ENCODE measurements around the gene ELFN1. TPM values are rescaled to one million over a fixed set of nuclear protein-coding genes. Genes with fewer than 3 reads are reported as not detected.

ELFN1 gene
- total RNA-seq, 2 donors from 2014 or later = 0.12 to 0.40 TPM

DNA sequence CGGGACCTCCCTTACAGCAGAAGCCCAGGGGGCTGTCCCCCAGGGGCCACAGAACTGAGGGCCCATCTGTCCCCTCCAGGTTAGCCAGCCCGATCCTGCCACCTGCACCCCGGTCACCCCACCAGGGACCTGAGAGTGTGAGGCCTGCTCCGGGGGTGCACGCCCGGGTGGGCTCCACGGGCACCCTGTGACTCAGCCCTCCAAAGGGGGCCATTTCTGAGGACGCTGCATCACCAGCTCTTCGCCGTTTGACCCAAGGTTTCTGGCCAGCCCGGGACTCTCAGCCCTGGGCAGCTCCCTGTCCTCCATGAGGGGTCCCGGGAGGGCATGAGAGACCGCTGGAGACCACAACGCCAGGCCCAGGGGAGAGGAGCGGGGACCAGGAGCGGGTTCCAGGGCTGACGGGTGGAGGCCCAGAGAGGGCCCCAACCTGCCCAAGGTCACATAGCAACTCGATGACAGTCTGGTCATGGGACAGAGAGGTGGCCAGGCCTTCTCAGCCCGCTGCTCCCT, 79.3 kb downstream of the ELFN1 start:
- Histone ChIP-seq H3K27ac (no peak overlapping the region), H3K4me1 (no peaks in the 10 kb centered on the region), H3K4me3 (no peak overlapping the region), H3K36me3 (no peaks in the 10 kb centered on the region), H3K27me3 (peaks cover 13% of the 10 kb centered on the region), H3K9me3 (no peaks in the 10 kb centered on the region), H3K9ac (ENCODE audit: low read depth in 2 of 2, low read length in 2 of 2) (no peak overlapping the region)
- TF ChIP-seq, protein P1, sequence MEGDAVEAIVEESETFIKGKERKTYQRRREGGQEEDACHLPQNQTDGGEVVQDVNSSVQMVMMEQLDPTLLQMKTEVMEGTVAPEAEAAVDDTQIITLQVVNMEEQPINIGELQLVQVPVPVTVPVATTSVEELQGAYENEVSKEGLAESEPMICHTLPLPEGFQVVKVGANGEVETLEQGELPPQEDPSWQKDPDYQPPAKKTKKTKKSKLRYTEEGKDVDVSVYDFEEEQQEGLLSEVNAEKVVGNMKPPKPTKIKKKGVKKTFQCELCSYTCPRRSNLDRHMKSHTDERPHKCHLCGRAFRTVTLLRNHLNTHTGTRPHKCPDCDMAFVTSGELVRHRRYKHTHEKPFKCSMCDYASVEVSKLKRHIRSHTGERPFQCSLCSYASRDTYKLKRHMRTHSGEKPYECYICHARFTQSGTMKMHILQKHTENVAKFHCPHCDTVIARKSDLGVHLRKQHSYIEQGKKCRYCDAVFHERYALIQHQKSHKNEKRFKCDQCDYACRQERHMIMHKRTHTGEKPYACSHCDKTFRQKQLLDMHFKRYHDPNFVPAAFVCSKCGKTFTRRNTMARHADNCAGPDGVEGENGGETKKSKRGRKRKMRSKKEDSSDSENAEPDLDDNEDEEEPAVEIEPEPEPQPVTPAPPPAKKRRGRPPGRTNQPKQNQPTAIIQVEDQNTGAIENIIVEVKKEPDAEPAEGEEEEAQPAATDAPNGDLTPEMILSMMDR (IDR thresholded peaks at IDR 0.05) = no peak
- intact Hi-C loops (cut with DNase I) = no loop called here
- no peak for DNase-seq

DNA sequence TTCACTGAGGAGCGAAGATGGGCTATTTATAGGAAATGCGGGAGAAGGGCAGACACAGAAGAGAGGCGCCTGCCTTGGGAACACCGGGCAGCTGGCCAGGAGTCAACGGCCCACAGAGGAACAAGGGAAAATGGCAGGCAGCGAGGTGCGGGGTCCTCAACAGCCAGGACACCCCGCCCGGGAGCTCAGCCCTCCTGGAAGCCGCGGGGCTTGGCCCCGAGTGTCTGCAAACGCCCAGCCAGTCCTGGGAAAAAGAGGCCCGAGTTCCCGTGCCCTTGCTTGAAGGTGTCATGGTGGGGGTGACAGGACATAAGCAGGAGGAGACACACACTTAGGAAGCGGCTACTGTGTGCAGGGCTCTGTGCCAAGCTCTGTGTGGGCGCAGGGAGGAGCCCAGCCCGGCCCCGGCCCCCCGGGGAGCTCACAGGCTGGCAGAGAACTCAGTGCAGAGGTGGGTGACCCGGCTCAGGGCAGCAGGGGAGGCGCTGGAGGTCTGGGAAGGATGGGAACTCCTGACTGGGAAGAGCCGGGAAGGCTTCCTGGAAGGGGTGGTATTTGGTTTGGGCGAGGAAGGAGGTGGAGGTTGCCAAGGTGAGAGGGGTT, 79.9 kb downstream of the ELFN1 start:
- Histone ChIP-seq H3K4me3 (no peak overlapping the region), H3K4me1 (no peaks in the 10 kb centered on the region), H3K9ac (ENCODE audit: low read depth in 2 of 2, low read length in 2 of 2) (no peak overlapping the region), H3K9me3 (no peaks in the 10 kb centered on the region), H3K27ac (no peak overlapping the region), H3K27me3 (peaks cover 13% of the 10 kb centered on the region), H3K36me3 (no peaks in the 10 kb centered on the region)
- TF ChIP-seq, protein P1 (IDR thresholded peaks at IDR 0.05) = no peak
- DNase-seq = no peak
- intact Hi-C loops (cut with DNase I) = no loop called here

DNA sequence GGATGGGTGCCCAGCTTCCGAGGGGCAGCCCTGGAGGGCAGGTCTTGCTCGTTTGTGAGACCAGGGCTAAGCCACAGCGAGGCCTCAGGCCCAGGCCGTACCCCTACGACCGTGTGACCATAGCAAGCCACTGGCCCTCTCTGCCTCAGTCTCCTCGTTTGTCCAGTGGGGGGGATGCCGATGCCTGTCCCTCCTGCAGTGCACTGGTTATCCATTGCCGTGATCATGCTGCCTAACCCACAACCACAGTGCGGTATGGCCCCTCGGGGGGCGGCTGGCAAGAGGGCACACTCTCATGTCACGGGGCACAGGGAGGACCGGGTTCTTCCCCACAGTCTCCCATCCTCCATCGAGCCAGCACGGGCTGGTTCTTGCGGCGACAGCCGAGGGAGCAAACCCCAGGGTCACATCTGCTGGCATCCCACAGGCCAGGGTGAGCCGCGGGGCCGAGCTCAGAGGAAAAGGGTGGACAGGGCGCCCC, 80.5 kb downstream of the ELFN1 start:
- Histone ChIP-seq H3K9ac (ENCODE audit: low read depth in 2 of 2, low read length in 2 of 2) (no peak overlapping the region), H3K9me3 (no peaks in the 10 kb centered on the region), H3K4me3 (no peak overlapping the region), H3K36me3 (no peaks in the 10 kb centered on the region), H3K4me1 (no peaks in the 10 kb centered on the region), H3K27me3 (peaks cover 13% of the 10 kb centered on the region), H3K27ac (no peak overlapping the region)
- intact Hi-C loops (cut with DNase I) = no loop called here
- no peak for DNase-seq
- TF ChIP-seq, protein P1 (IDR thresholded peaks at IDR 0.05) = no peak

DNA sequence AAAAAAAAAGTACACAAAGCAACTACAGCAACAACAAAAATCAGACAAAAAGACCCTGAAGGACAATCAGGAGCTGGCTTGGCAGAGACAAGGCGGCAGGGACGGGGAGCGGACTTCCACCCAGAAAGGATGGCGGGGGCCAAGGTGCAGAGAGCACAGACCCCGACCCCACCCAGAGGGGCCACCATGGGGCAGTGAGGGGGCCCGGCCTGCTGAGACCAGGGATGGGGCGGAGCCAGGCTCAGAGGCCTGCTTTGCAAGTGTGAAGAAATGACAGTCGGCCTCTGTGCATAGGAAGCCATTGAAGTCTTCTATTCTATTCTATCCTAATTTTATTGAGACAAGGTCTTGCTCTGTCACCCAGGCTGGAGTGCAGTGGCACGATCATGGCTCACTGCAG, 82.0 kb downstream of the ELFN1 start:
- TF ChIP-seq, protein P1 (IDR thresholded peaks at IDR 0.05) = no peak
- H3K9ac ChIP-seq (ENCODE audit: low read depth in 2 of 2, low read length in 2 of 2) = no peak overlapping the region
- H3K4me3 ChIP-seq = no peak overlapping the region
- no peak for DNase-seq
- no peaks in the 10 kb centered on the region for H3K4me1 ChIP-seq
- H3K9me3 ChIP-seq = no peaks in the 10 kb centered on the region
- no peak overlapping the region for H3K27ac ChIP-seq
- no peaks in the 10 kb centered on the region for H3K36me3 ChIP-seq
- H3K27me3 ChIP-seq = peaks cover 13% of the 10 kb centered on the region
- intact Hi-C loops (cut with DNase I) = no loop called here

DNA sequence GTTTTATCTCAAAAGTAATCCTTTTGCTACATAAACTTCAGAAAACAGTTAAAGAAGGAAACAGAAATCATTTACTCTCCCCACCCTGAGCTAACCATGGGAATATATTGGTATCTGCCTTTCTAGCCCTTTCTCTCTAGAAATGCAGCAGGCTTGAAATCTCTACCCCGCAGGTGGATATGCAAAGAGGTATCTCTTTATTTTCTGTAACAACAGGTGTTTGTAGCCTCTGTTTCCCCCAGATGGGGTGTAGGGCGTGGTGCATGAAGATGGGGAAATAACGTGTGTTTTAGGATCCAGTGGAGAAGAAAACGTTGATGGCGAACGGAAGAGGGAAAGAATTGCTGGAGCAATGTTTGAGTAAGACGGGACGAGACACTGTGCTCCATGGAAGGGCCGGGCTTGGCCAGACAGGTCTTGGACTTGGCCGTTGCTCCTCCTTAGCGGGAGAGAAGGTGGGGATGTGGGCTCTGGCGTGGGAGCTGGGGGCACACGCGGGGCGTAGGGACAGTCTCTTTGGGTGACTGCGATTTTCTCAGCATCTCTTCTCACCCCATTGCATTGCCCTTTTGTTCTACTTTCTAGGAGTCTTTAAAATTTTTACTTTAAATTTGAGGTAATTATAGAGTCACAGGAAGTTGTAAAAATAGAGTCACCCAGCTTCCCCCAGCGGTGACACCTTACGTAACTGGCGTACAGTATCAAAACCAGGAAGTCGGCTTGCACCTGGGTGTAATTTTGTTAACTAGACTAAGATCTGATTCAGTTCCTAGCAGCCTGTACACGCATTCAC, 82.9 kb downstream of the ELFN1 start:
- TF ChIP-seq, protein P1 (IDR thresholded peaks at IDR 0.05) = no peak
- no peak for DNase-seq
- no peaks in the 10 kb centered on the region for H3K4me1 ChIP-seq
- H3K27me3 ChIP-seq = peaks cover 13% of the 10 kb centered on the region
- H3K9ac ChIP-seq (ENCODE audit: low read depth in 2 of 2, low read length in 2 of 2) = no peak overlapping the region
- no peaks in the 10 kb centered on the region for H3K36me3 ChIP-seq
- H3K9me3 ChIP-seq = no peaks in the 10 kb centered on the region
- no peak overlapping the region for H3K27ac ChIP-seq
- H3K4me3 ChIP-seq = no peak overlapping the region
- intact Hi-C loops (cut with DNase I) = no loop called here

All from colonic mucosa (tissue), 4 donors.